HG02970 (cell line): ENCODE measurements around the gene AGPAT2.

Experiments
- ATAC-seq: cut with Tn5 transposase; IDR thresholded peaks from one replicate; pipeline ENCODE4 v1.9.1; 2021; ENCODE audit warnings: mild to moderate bottlenecking, moderate library complexity, moderate number of reproducible peaks; ENCODE audit not compliant: unreplicated experiment, low FRiP score

Gene AGPAT2

DNA sequence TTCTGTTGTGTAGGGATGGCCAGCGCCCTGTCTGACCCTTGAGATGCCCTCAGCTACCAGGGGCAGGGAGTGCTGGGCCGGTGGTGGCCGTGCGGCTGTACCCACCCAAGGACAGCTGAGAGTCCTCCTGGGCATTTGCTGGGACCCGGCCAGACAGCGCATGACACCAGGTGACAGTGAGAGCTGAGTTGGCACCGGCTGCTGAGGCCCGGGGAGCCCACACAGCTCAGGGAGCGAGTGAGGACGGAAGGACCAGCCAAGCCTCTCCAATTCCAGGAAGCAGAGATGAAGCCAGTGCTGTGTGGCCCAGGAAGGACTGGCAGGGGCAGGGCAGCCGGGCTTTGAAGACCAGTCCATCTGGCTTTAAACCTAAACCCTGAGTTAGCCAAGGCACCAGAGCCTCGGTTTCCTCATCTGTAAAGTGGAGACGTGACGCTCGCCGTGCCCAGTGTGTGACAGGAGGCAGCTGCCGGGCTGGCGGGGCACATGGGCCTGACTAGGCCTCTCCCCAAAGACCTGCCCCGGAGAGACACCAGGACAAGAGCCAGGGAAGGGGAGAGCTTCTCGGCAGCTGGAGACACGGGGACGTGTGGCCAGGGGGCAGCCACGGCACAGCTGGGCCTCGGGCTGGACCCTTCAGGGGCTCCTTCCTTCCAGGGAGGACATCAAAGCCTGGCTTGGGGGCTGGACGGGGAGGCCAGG, 3.0 kb upstream of the AGPAT2 start:
- ATAC-seq, result no peak

GRCh38 chr9:136689108-136689460, 1.8 kb upstream of the AGPAT2 start:
- ATAC-seq, result no peak

GRCh38 chr9:136688274-136689107, 1.2 kb upstream of the AGPAT2 start:
- no peak for ATAC-seq

- no peak for ATAC-seq
Measured at GRCh38 chr9:136687721-136688223, 515 bp upstream of the AGPAT2 start.

DNA sequence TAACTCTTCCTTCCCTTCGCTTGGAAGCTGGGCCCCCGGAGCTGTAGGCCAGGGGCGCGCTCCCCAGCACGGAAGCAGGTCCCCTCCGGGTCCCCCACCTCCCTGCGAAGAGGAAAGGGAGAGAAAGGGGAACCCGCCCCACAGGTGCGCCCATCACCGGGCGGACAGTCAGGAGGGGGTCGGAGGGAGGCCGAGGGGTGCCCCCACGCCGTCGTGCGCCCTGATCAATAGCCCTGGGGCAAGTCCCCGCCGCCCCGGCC, 793 bp downstream of the AGPAT2 start:
- no peak for ATAC-seq

GRCh38 chr9:136685790-136686533, 1.3 kb downstream of the AGPAT2 start:
- ATAC-seq, result no peak

DNA sequence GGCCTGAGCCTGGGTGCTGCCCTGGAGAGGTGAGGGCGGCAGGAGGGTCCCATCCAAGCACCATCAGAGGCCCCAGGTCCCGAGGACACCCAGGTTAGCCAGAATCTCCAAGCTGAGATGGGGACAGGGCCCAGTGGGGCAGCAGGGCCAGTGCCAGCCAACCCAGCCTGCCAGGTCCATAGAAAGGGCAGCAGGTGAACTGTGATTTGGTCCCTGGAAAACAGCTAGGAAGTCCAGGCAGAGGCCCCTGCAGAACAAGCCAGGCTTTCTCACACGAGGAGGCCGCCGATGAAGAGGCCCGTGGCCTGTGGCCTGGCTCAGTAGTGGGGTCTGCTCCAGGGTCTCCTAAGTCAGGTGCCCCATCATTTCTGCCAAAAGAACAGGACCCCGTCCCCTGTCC, 2.0 kb downstream of the AGPAT2 start:
- ATAC-seq, result no peak

GRCh38 chr9:136684799-136685198, 2.5 kb downstream of the AGPAT2 start:
- no peak for ATAC-seq

DNA sequence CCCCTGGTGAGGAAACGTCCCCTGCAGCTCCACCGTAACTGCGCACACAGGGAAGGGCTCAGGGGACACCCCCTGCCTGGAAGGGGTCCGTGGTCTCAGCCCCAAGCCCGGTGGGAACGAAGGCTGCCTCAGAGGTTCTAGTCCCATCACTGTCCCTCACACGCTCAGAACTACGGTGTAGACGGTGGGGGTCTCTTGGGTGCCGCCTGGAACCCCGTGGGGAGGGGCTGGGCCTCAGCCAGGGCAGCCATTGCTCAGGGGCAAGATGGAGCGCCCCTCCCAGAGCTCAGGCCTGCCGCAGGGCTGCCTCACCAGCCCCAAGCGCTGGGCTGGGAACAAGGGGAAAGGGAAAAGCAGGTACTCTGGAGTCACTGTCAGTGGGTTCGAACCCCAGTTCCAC, 2.9 kb downstream of the AGPAT2 start:
- no peak for ATAC-seq

DNA sequence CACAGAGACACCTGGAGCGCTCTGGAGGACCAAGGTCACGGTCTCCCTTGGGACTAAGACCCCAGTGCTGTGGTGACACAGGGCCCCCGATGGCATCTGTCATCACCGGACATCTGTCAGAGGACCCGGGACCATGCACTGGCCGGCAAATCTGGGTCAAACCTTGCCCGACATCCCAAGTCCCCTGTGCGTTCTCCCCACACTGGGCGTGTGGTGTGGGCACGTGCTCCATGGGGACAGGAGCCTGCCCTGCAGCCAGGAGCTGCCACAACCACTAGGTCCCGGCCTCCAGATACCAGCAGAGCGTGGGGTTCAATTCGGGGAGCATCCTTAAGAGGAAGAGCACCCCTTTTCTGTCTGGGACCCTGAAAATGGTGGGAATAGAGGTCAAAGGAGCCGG, 3.5 kb downstream of the AGPAT2 start:
- no peak for ATAC-seq

DNA sequence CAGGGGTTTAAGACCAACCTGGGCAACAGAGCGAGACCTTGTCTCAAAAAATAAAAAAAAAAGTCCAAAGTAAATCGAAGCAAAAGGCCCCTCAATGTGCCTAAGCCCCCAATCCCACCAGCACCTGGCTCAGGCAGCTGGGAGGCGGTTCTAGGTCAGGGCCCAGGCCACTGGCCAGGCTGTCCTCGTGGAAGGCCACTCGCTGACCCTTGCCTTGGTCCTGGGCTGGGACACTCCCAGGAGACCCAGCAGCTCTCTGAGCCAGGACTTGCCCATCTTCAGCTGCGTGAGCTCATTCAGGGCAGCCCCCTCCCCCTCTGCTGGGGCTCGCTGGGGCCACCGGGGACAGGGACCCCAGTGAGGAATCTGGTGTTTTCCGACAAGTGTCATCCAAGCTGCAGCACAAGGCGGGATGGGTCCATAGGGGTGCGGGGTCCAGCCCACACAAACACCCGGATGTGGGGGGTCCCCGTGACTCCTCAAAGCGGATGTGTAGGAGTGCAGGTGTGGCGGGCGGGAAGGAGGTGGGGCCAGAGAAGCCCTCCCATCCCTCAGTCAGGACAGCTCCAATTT, 4.0 kb downstream of the AGPAT2 start:
- no peak for ATAC-seq

GRCh38 chr9:136682710-136683109, 4.5 kb downstream of the AGPAT2 start:
- ATAC-seq, result no peak

GRCh38 chr9:136681945-136682699, 5.1 kb downstream of the AGPAT2 start:
- ATAC-seq, result no peak

DNA sequence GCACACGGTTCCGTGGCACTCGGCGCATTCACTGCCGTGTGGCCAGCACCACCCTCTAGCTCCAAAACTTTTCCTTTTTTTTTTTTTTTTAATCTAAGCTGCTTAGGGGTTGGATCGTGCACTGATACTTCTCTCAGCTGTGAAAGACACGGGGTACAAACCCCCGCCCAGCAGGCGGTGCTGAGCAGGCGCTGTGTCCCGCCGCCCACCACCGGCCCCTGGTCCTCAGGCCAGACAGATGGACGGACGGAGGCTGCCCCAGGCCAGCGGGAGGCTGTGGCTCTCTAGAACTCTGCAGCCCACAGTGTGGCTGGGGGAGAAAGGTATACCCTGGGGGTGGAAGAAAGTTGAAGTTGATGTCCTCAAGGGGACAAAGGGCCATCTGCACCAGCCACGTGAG, 6.2 kb downstream of the AGPAT2 start:
- no peak for ATAC-seq

DNA sequence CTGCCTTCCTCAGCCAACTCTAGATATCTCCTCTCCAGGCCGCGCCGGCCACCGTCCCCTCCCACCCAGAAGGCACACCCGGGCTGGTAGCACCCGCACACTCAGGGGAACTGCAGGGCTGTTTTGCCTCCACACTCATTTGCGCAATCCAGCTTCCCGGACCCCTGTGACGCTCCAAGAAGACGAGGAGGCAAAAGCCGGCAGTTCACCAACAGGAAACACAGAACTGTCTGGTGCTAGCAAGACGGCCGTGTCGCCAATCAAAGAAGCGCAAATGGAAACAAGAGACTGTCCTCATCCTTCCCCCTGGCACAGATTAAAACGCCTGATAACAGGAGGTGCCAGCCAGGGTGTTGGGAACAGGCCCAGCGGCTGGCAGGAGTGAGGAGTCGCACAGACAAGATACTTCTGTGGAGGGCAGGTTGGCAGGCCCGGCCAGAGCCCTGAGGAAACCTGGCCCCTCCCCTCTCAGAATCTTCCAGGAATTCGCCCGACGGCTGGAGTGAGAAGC, 7.8 kb downstream of the AGPAT2 start:
- no peak for ATAC-seq

DNA sequence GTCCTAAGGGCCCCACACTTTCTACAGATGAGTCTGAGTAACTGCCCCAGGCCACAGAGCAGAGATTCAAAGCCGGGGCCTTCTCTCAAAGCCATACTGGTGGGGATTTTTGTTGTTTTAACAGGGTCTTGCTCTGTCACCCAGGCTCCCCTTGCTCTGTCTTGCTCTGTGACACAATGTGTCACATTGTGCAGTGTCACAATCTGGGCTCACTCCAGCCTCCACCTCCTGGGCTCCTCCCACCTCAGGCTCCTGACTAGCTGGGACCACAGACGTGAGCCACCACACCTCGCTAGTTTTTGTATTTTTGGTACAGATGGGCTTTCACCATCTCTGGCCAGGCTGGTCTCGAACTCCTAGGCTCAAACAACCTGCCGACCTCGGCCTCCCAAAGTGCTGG, 8.6 kb downstream of the AGPAT2 start:
- no peak for ATAC-seq

- no peak for ATAC-seq
Measured at GRCh38 chr9:136678034-136678433, 9.2 kb downstream of the AGPAT2 start.

DNA sequence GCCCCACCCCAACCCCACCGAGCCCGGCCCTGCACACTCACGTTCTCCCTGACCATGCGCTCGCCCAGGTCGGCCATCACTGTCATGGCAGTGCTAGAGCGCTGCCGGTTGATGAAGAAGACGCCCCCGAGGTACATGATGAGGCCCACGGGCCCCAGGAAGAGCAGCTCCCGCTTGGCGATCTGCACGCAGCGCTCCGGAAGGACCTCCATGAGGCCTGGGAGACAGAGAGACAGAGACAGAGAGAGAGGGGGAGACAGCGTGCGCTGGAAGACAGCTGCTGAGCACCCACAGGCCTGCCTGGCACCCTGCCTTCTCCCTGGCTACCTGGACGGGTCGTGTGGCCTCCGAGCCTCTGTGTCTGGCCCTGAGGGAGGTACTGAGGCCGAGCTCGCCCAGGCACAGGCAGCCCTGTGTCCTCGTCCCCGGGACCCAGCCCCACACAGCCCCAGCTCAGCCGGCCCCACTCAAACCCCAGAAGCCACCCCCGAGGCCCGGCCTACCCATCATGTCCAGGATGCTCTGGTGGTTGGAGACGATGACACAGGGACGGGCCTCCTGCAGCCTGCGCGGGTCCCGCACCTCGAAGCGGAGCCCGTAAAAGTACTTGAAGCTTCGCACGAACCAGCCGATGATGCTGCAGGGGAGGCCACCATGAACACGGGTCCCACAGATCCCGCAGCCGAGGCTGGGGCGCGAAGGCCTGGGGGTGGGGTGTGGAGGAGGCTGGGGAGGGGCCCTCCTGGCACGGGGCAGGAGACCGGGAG, 10.2 kb downstream of the AGPAT2 start:
- no peak for ATAC-seq

DNA sequence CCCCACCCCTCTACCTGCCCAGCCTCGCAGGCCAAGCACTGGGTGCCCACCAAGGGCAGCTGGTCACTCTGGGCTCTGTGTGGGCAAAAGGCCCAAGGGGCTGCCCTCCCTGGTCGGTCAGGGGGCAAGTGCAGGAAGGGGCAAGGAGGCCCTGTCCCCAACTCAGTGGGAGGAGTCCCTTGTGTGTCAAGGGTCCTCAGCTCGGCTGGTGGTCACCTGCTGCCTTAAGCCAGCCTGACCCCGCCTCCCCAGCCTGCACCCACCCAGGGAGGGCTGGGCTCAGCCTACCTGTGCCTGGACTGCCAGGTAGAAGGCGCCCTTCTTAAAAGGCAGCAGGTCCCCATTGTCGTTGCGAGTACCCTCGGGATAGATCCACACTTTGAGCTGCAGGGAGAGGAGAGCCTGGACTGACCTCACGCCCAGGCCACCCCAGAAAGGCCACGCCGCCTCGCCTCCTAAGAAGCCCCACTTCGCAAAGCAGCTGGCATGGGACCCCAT, 10.9 kb downstream of the AGPAT2 start:
- no peak for ATAC-seq
